Glomerular visceral epithelial cell (primary cell): ENCODE data around the gene ITIH4.

Experiments
- DNase-seq: peaks from one replicate; pipeline ENCODE4 v3.0.0-alpha.2; 2016; ENCODE audit errors: extremely low spot score

The ITIH4 gene

GRCh38 chr3:52830535-52831258 lies at the start of gene ITIH4:
Gene ITIH4 (minus strand): TSS chr3:52830672. CDS start chr3:52830642, 30 bp downstream.
- no peak for DNase-seq

GRCh38 chr3:52880047-52880446 lies 49.6 kb upstream of the ITIH4 start:
- DNase-seq, result no peak

GRCh38 chr3:52879581-52879980 lies 49.1 kb upstream of the ITIH4 start:
- no peak for DNase-seq

- no peak for DNase-seq
Measured at GRCh38 chr3:52879090-52879489, 48.6 kb upstream of the ITIH4 start.

- no peak for DNase-seq
Measured at GRCh38 chr3:52877085-52877484, 46.6 kb upstream of the ITIH4 start.

GRCh38 chr3:52874864-52875587 lies 44.6 kb upstream of the ITIH4 start:
- no peak for DNase-seq

GRCh38 chr3:52874160-52874701 lies 43.8 kb upstream of the ITIH4 start:
- no peak for DNase-seq

- no peak for DNase-seq
Measured at GRCh38 chr3:52873433-52874159, 43.1 kb upstream of the ITIH4 start.

- no peak for DNase-seq
Measured at GRCh38 chr3:52872245-52872644, 41.8 kb upstream of the ITIH4 start.

GRCh38 chr3:52871761-52872160 lies 41.3 kb upstream of the ITIH4 start:
- no peak for DNase-seq

- no peak for DNase-seq
Measured at GRCh38 chr3:52870471-52870870, 40.0 kb upstream of the ITIH4 start.

- no peak for DNase-seq
Measured at GRCh38 chr3:52866427-52866826, 36.0 kb upstream of the ITIH4 start.

GRCh38 chr3:52865994-52866393 lies 35.5 kb upstream of the ITIH4 start:
- no peak for DNase-seq

- no peak for DNase-seq
Measured at GRCh38 chr3:52860424-52860768, 29.9 kb upstream of the ITIH4 start.

GRCh38 chr3:52859686-52860423 lies 29.4 kb upstream of the ITIH4 start:
- no peak for DNase-seq

- no peak for DNase-seq
Measured at GRCh38 chr3:52857864-52858263, 27.4 kb upstream of the ITIH4 start.

GRCh38 chr3:52857133-52857532 lies 26.7 kb upstream of the ITIH4 start:
- DNase-seq, result no peak

GRCh38 chr3:52856666-52857065 lies 26.2 kb upstream of the ITIH4 start:
- no peak for DNase-seq

- DNase-seq, result no peak
Measured at GRCh38 chr3:52854013-52854412, 23.5 kb upstream of the ITIH4 start.

GRCh38 chr3:52852419-52852818 lies 21.9 kb upstream of the ITIH4 start:
- DNase-seq, result no peak

- DNase-seq, result peak; percentile 48
Measured at GRCh38 chr3:52851348-52851747, 20.9 kb upstream of the ITIH4 start.

GRCh38 chr3:52849656-52850055 lies 19.2 kb upstream of the ITIH4 start:
- DNase-seq, result no peak
